Spleen (tissue), 11 donors: Measurements from ENCODE around the gene GJB5. TPM values are rescaled to one million over a fixed set of nuclear protein-coding genes. Genes with fewer than 3 reads are reported as not detected.

Experiments used
- DNase-seq: peaks from one replicate; pipeline ENCODE4 v3.0.0-alpha.2; 2020
- H3K27ac ChIP-seq, 8 donors: fragments of 200-600 bp; sonication (generic) in 7 of 8; 1 replicate in 4 of 8; 2 replicates in 4 of 8; pipeline versions ENCODE4 v1.5.0 to v1.8.0; 2016 to 2021; ENCODE audit warnings: inconsistent platforms in 4 of 8, mild to moderate bottlenecking in 4 of 8, moderate library complexity in 1 of 8
- H3K27me3 ChIP-seq, 7 donors: fragments of 200-600 bp; sonication (generic) in 6 of 7; replicated peaks in 1 of 7; 1 replicate in 4 of 7; 2 replicates in 3 of 7; pipeline versions ENCODE4 v1.5.0 to v1.8.0; 2016 to 2021; ENCODE audit warnings: inconsistent platforms in 3 of 7, mild to moderate bottlenecking in 1 of 7
- H3K36me3 ChIP-seq, 6 donors: fragments of 200-600 bp; sonication (generic) in 5 of 6; 1 replicate in 4 of 6; 2 replicates in 2 of 6; pipeline versions ENCODE4 v1.5.0 to v1.8.0; 2016 to 2021; ENCODE audit warnings: inconsistent platforms in 2 of 6
- H3K4me1 ChIP-seq, 6 donors: fragments of 200-600 bp; sonication (generic) in 5 of 6; 1 replicate in 3 of 6; 2 replicates in 3 of 6; pipeline versions ENCODE4 v1.5.0 to v1.8.0; 2016 to 2021; ENCODE audit warnings: inconsistent platforms in 3 of 6
- H3K4me3 ChIP-seq, 8 donors: fragments of 200-600 bp; sonication (generic) in 7 of 8; 1 replicate in 4 of 8; 2 replicates in 4 of 8; pipeline versions ENCODE4 v1.5.0 to v1.8.0; 2016 to 2021; ENCODE audit warnings: inconsistent platforms in 4 of 8, mild to moderate bottlenecking in 4 of 8, moderate library complexity in 2 of 8
- H3K9me3 ChIP-seq, 8 donors: fragments of 200-600 bp; sonication (generic) in 7 of 8; 1 replicate in 4 of 8; 2 replicates in 4 of 8; pipeline versions ENCODE4 v1.5.0 to v1.8.0; 2016 to 2021; ENCODE audit warnings: inconsistent platforms in 4 of 8
- CTCF ChIP-seq, 11 experiments: fragments of 200-600 bp in 7 of 11; fragments of 450-650 bp in 4 of 11; sonication (generic) in 4 of 11; IDR thresholded peaks in 8 of 11; conservative IDR thresholded peaks in 3 of 11; 1 replicate in 7 of 11; 2 replicates in 4 of 11; pipeline versions ENCODE4 v1.4.0 to v1.8.0; 2016 to 2021; ENCODE audit warnings: antibody characterized with exemption in 11 of 11, inconsistent platforms in 4 of 11, mild to moderate bottlenecking in 1 of 11
- POLR2A ChIP-seq, 3 donors: fragments of 450-650 bp; IDR thresholded peaks; one replicate each; pipeline ENCODE4 v1.5.1; 2017; ENCODE audit warnings: antibody characterized with exemption in 3 of 3, mild to moderate bottlenecking in 1 of 3
- POLR2AphosphoS5 ChIP-seq, 3 donors: sonication (generic); formaldehyde crosslinking; IDR thresholded peaks; one replicate each; pipeline ENCODE4 v1.5.1; 2017; ENCODE audit warnings: antibody characterized with exemption in 3 of 3
- WGBS, 5 donors: extraction: QIAGEN DNeasy Blood & Tissue Kit in 3 of 5; methylation state at CpG; one replicate each; pipeline versions ENCODE4 v1.1.5 to v1.1.7; 2013 to 2018; 5-methylcytosine and 5-hydroxymethylcytosine counted together
- intact Hi-C: fragments of 100-400 bp; cut with DNase I; formaldehyde crosslinking; loops from one replicate; pipeline ENCODE4 v1.15.0; 2023; ENCODE audit warnings: low total_unique reads
- polyA plus RNA-seq, 3 donors: library from polyadenylated mRNA; stranded (reverse); fragments of 200-250 nt; gene quantifications; one replicate each; pipeline ENCODE4 v1.2.1, GENCODE V29; 2013
- total RNA-seq, 7 donors: library from RNA; depleted of rRNA in 3 of 7; stranded (reverse); fragments of >200 nt in 3 of 7; fragmentation: NEBNext Ultra II Directional in 4 of 7; extraction: Animal tissue kit (Norgen Biotek cat#: 25700) in 4 of 7; gene quantifications; one replicate each; pipeline versions ENCODE4 v1.1.0 to v1.2.1, GENCODE V29; 2016 to 2021
- donor health status: healthy with polysubstance abuse.
- donor health status: DM: no; HTN: no; CAD: no; lungs with moderate emphysema.
- donor health status: DM: no; HTN: no; CAD: no.
- donor health status: Bipolar disorder and iron deficiency.
- donor health status: healthy.
- donor health status: DM: no; HTN: no; CAD: no.
- donor health status: DM: yes; HTN: yes; CAD: no.

Gene GJB5
- total and polyA plus RNA-seq, 10 donors: 0.06 TPM; not detected in 9

DNA sequence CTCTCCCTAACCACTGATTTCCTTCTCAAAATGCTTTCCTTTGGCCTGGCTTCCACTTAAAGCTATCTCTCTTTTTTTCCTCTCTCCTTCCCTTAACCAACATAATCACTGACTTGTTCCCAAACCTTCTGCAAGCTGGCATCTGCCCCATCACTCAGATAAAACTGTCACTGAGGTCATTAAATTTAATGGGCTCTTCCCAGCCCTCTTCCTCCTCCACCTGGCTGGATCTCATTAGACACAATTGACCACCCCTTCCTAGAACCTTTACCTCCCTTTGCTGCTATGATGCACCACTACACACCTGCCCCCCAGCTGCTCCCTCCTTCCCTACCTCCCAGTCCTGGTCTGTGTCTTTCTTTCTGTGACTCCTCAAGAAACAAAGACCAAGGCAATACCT, 44.0 kb upstream of the GJB5 start:
- Histone ChIP-seq H3K4me1 (no peaks in the 10 kb centered on the region), H3K36me3 (no peaks in the 10 kb centered on the region), H3K27me3 (peaks cover 0 to 9% (median 0%) of the 10 kb centered on the region in 7 donors), H3K27ac (no peak overlapping the region), H3K9me3 (no peaks in the 10 kb centered on the region), H3K4me3 (no peak overlapping the region)
- DNase-seq: no peak
- intact Hi-C loops: no loop called here
- TF ChIP-seq POLR2AphosphoS5 (IDR thresholded peaks at IDR 0.05) (no peak), POLR2A (IDR thresholded peaks at IDR 0.05) (no peak), CTCF (IDR thresholded peaks at IDR 0.05 in 8 of 11, conservative IDR thresholded peaks at IDR 0.05 in 3 of 11) (no peak)

- Histone ChIP-seq H3K27me3 (peaks cover 0 to 5% (median 0%) of the 10 kb centered on the region in 7 donors), H3K27ac (no peak overlapping the region), H3K4me1 (no peaks in the 10 kb centered on the region), H3K36me3 (no peaks in the 10 kb centered on the region), H3K4me3 (no peak overlapping the region), H3K9me3 (no peaks in the 10 kb centered on the region)
- no peak for TF ChIP-seq POLR2A (IDR thresholded peaks at IDR 0.05)
- no peak for TF ChIP-seq POLR2AphosphoS5 (IDR thresholded peaks at IDR 0.05)
- TF ChIP-seq CTCF (IDR thresholded peaks at IDR 0.05 in 8 of 11, conservative IDR thresholded peaks at IDR 0.05 in 3 of 11): no peak
- WGBS, 5 donors: 78 to 88% (median 81%) methylated on average over 4 of the region's 4 CpGs
- no peak for DNase-seq
- intact Hi-C loops: no loop called here
Measured at GRCh38 chr1:34711485-34711884, 43.4 kb upstream of the GJB5 start.

DNA sequence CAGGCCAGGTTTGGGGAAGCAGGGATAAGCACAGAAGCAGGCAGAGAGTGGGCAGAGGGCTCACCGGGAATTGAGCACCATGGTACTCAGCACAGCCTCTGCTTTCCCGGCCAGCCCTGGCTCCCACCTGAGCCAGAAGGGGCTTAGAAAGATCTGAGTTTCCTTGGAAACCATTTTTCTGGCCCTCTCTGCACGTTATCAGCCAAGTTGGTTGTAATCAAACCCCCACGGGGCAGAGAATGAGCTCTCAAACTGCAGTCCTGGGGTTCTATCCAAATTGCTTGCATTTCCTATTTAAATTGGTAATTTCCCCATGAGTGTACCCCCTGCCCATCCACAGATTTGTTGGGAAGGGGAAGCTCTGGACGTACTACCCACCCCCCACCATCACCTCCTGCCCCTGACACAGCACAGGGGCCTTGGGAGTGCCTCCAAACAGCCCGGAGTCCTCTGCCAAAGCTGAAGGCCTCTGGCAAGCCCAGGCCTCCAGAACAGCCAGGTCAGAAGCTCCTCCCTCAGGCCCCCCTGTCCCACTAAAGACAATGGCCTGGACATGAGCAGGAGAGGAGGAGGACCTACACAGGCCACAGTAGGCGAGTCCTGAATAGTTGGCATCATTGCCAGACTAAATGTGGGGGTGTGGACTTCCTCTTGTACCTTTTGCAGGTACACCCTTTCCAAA, 42.7 kb upstream of the GJB5 start:
- H3K27me3 ChIP-seq: peaks cover 0 to 9% (median 0%) of the 10 kb centered on the region in 7 donors
- no peaks in the 10 kb centered on the region for H3K9me3 ChIP-seq
- TF ChIP-seq POLR2A (IDR thresholded peaks at IDR 0.05) (no peak), POLR2AphosphoS5 (IDR thresholded peaks at IDR 0.05) (no peak), CTCF (IDR thresholded peaks at IDR 0.05 in 8 of 11, conservative IDR thresholded peaks at IDR 0.05 in 3 of 11) (no peak)
- no peak overlapping the region for H3K4me3 ChIP-seq
- no peak overlapping the region for H3K27ac ChIP-seq
- DNase-seq: no peak
- WGBS, 5 donors: 69 to 73% (median 72%) methylated on average over 7 of the region's 7 CpGs
- H3K4me1 ChIP-seq: no peaks in the 10 kb centered on the region
- intact Hi-C loops: no loop called here
- no peaks in the 10 kb centered on the region for H3K36me3 ChIP-seq

GRCh38 chr1:34713443-34713842, 41.4 kb upstream of the GJB5 start:
- DNase-seq: no peak
- H3K4me1 ChIP-seq: no peaks in the 10 kb centered on the region
- intact Hi-C loops: no loop called here
- H3K4me3 ChIP-seq: no peak overlapping the region
- TF ChIP-seq CTCF (IDR thresholded peaks at IDR 0.05 in 8 of 11, conservative IDR thresholded peaks at IDR 0.05 in 3 of 11) (no peak), POLR2A (IDR thresholded peaks at IDR 0.05) (no peak), POLR2AphosphoS5 (IDR thresholded peaks at IDR 0.05) (no peak)
- H3K36me3 ChIP-seq: no peaks in the 10 kb centered on the region
- peaks cover 0 to 19% (median 0%) of the 10 kb centered on the region in 7 donors for H3K27me3 ChIP-seq
- no peaks in the 10 kb centered on the region for H3K9me3 ChIP-seq
- WGBS, 5 donors: 83 to 94% (median 90%) methylated on average over 6 of the region's 6 CpGs
- no peak overlapping the region for H3K27ac ChIP-seq
